LNCAP (cell line): ENCODE data around the gene ULK1.

Experiments used
- CTCF ChIP-seq: fragments of 450-650 bp; IDR thresholded peaks from 2 replicates; pipeline ENCODE4 v1.5.1; 2017; ENCODE audit warnings: mild to moderate bottlenecking

ULK1 gene

DNA sequence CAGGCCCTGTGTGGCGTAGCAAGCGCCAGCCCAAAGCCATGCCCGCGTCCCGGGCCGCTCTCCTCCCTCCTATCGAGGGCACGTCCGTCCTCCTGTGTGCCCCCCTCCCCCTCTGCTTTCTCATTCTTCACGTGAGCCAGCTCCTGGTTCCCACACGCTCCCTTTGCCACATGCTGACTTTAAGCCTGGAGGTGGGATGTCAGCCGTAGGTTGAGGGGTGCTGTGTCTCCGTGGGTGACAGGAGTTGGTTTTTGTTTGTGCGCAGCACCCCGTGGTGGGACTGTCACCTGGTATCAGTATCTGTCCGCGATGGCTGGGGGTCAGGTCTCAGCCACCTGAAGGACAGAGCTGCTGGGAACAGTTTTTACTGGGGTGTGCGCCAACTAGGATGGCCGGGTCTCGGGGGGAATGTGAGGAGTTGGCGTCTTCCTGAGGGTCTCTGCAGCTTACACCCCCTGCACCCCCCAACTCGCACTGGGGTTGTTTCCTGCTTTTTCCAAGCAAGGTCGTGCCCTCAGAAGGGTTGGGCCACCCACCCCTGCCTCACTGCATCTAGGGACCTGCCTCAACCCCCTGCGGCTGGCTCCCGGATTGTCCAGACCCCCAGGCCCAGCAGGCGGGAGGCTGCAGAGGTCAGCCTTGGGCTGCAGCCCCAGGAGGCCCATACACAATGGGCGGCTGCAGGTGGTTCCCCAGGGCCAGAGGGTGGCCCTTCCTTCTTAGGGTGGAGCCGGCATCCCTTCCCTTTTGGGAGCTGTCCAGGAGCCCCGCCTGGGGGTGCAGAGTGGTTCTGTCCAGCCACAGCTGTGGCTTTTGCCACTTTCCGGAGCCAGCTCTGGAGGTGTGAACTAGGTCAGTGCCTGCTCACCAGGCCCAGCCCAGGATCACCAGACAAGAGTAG, 7.3 kb downstream of the ULK1 start:
- no peak for TF ChIP-seq CTCF

DNA sequence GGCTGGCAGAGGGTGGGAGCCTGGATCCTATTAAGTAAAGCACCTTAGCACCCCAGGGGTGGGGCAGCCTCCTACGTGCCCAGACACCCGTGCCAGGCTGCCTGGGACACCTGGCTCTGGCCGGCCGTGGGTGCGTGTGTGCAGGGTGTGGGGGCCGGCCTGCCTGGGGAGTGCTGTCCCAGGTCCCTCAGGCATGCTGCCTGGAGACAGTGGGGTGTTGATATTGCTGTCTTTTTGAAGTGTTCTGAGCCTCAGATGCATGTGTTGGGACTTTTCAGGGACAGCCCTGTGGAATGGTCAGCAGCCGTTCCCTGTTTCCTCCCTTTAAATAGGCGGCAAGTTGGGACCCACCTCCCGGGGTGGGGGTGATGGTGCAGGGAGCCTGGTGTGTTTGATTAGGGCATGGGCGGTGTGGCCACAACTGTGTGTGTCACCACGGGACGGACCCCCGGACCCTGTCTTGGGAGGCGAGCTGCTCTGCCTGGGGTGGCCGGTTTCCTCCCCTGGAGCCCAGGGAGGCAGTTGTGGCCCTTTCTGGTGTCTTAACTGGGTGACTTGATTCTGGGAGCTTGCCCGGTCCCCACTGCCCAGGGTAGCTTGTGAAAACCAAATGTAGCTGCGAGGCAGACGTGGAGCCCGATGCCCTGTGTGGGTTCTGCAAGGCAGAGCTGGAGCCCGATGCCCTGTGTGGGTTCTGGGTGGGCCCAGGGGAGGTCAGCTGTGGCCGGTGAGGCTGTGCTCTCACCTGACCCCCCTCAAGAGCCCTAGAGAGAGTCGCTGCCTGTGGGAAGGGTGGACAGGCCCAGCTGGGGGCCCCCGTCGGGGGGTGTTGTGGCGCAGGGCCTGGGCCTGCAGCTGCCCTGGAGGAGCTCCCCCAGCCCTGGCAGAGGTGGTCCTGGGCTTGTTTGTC, 8.2 kb downstream of the ULK1 start:
- TF ChIP-seq CTCF = no peak

- TF ChIP-seq CTCF = no peak
Measured at GRCh38 chr12:131903270-131904255, 9.1 kb downstream of the ULK1 start.

GRCh38 chr12:131904346-131904745, 9.9 kb downstream of the ULK1 start:
- no peak for TF ChIP-seq CTCF

- no peak for TF ChIP-seq CTCF
Measured at GRCh38 chr12:131905081-131905629, 10.7 kb downstream of the ULK1 start.

DNA sequence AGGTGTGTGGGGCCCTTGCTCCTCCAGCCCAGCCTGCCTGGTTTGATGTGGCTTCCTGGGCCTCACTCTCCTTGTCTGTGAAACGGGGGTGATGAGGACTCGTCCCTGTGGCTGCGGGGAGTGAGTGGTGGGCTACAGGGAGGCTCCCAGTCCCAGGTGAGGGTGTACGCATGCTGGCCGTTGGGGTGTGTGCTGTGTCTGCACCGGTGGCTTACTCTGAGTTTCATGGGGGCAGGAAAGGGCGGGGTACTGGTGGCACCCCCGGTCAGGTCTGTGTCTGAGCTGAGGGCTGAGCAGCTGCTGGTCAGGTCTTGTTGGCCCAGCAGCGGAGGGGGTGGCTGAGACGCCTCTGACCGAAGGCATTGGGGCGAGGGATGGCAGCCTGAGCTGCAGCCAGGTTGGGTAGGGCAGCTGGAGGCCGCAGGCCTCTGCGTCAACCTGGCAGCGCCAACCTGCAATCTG, 11.2 kb downstream of the ULK1 start:
- TF ChIP-seq CTCF = no peak
